Endothelial cell of umbilical vein (primary cell): ENCODE measurements around the gene GRIK1.

Experiments used
- CTCF ChIP-seq, 2 donors: IDR thresholded peaks; 1 replicate in 1 of 2; 2 replicates in 1 of 2; pipeline ENCODE4 v1.5.1; 2011; ENCODE audit warnings: low read length in 2 of 2, mild to moderate bottlenecking in 2 of 2, moderate library complexity in 2 of 2, control low read depth in 1 of 2, inconsistent platforms in 1 of 2, low read depth in 1 of 2; ENCODE audit not compliant: insufficient read depth in 1 of 2; ENCODE audit errors: extremely low read depth in 1 of 2
- EZH2 ChIP-seq: IDR thresholded peaks from 2 replicates; pipeline ENCODE4 v1.6.1; 2012; ENCODE audit warnings: borderline replicate concordance, low read depth, mild to moderate bottlenecking, moderate library complexity, low read length, inconsistent platforms; ENCODE audit not compliant: severe bottlenecking
- GATA2 ChIP-seq: IDR thresholded peaks from 2 replicates; pipeline ENCODE4 v1.7.0; 2011; ENCODE audit warnings: low read depth, mild to moderate bottlenecking, moderate library complexity, mixed read lengths, low read length; ENCODE audit not compliant: insufficient read length, insufficient read depth
- JUN ChIP-seq: IDR thresholded peaks from 2 replicates; pipeline ENCODE4 v1.6.1; 2011; ENCODE audit warnings: borderline replicate concordance, low read depth; ENCODE audit not compliant: insufficient read length, insufficient read depth
- POLR2A ChIP-seq: IDR thresholded peaks from 2 replicates; pipeline ENCODE4 v1.6.1; 2012; ENCODE audit warnings: low read depth, mild to moderate bottlenecking, control low read depth, low read length
- POLR2AphosphoS5 ChIP-seq: IDR thresholded peaks from 2 replicates; pipeline ENCODE4 v1.6.1; 2012; ENCODE audit warnings: low read depth, mild to moderate bottlenecking, control low read depth, low read length, moderate library complexity; ENCODE audit not compliant: insufficient read depth

- no peak for TF ChIP-seq POLR2A
- TF ChIP-seq POLR2AphosphoS5, result no peak
- no peak for TF ChIP-seq CTCF (IDR thresholded peaks at IDR 0.05; ENCODE audit: extremely low read depth in 1 of 2, insufficient read depth in 1 of 2, low read depth in 1 of 2, low read length in 2 of 2)
- no peak for TF ChIP-seq EZH2
- TF ChIP-seq GATA2, result no peak
- no peak for TF ChIP-seq JUN
These were observed 335.7 kb downstream of the GRIK1 start for GRCh38 chr21:29604076-29604475.
